ENCODE results near the gene NLGN1.

DNA sequence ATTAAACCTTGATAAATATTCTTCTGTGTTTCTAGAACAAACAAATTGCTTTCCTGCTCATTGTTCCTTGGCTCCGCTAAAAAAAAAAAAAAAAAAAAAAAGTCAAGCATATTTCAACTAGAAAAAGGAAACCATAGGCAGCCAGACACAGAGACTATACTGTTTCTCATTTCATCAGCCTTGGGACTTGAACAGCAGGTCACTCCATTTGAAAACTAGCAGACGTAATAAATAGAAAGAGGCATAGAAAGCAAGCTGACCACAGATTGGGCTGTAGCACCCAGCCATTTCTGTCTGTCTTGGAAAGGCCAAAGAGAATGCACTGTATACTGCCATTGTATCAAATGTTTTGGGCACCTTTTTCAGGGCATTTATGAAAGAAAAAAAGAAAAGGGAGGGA is 697.1 kb downstream of the NLGN1 start:
- TF ChIP-seq POLR2AphosphoS5 (IDR thresholded peaks at IDR 0.05; ENCODE audit: low read depth, low read length) (no peak), TAF1 (IDR thresholded peaks at IDR 0.05; ENCODE audit: borderline replicate concordance, insufficient read depth, low read length) (no peak), SIN3A (IDR thresholded peaks at IDR 0.05; ENCODE audit: borderline replicate concordance, insufficient read depth, low read length) (no peak)
- TF ChIP-seq, protein P1, sequence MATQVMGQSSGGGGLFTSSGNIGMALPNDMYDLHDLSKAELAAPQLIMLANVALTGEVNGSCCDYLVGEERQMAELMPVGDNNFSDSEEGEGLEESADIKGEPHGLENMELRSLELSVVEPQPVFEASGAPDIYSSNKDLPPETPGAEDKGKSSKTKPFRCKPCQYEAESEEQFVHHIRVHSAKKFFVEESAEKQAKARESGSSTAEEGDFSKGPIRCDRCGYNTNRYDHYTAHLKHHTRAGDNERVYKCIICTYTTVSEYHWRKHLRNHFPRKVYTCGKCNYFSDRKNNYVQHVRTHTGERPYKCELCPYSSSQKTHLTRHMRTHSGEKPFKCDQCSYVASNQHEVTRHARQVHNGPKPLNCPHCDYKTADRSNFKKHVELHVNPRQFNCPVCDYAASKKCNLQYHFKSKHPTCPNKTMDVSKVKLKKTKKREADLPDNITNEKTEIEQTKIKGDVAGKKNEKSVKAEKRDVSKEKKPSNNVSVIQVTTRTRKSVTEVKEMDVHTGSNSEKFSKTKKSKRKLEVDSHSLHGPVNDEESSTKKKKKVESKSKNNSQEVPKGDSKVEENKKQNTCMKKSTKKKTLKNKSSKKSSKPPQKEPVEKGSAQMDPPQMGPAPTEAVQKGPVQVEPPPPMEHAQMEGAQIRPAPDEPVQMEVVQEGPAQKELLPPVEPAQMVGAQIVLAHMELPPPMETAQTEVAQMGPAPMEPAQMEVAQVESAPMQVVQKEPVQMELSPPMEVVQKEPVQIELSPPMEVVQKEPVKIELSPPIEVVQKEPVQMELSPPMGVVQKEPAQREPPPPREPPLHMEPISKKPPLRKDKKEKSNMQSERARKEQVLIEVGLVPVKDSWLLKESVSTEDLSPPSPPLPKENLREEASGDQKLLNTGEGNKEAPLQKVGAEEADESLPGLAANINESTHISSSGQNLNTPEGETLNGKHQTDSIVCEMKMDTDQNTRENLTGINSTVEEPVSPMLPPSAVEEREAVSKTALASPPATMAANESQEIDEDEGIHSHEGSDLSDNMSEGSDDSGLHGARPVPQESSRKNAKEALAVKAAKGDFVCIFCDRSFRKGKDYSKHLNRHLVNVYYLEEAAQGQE (IDR thresholded peaks at IDR 0.05; ENCODE audit: insufficient read depth in 1 of 2, low read depth in 2 of 2, low read length in 2 of 2), result no peak
